EH (cell line): ENCODE measurements around the gene OTOG.
"Not testable (repeated sequence)": the region's sequence is repeated elsewhere in the genome, so short reads cannot be mapped to it uniquely, and the experiment has no call there.

ENCODE experiments used
- DNase-seq: peaks from one replicate; pipeline ENCODE4 v3.0.0-alpha.2; 2015; ENCODE audit warnings: low read depth

The OTOG gene

GRCh38 chr11:17605651-17606122 is 58.6 kb downstream of the OTOG start:
- DNase-seq = no peak

DNA sequence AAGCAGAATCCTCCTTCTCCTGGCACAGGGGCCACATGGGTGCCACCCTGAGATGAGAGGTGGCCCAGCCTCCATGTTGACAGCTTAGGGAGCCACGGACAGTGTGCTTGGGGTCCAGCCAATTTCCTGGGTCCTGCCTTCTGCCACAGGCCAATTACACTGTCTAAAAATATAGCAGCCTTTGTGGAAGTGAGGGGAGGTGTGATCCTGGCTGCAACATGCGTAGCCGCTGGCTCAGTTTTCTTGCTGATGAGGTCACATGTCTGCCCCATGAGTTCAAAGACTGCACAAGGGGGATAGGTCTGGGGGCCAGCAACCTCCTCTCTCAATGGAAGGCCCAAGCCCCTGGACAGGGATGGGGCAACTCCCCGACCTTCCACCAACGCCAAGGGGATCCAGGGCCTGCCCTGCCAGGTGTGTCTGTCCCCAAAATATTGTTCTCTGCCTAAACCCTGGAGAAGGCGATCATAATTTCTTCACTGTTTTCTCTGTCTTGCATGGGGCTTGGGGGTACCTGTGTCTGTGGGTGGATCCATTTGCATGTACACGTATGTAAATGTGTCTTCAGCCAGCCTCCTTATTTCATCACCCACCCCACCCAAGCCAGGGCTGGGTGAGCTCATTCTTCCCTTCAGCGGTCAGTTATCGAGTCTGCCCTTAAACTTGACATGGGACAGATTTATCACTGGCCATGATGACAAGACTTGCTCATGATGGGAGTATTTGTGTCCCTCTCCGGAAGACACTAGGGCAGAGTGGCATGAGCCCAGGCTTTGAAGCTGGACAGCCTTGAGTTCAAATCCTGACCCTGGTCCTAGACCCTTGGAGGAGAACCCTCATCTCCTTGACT is 59.4 kb downstream of the OTOG start:
- DNase-seq = no peak

DNA sequence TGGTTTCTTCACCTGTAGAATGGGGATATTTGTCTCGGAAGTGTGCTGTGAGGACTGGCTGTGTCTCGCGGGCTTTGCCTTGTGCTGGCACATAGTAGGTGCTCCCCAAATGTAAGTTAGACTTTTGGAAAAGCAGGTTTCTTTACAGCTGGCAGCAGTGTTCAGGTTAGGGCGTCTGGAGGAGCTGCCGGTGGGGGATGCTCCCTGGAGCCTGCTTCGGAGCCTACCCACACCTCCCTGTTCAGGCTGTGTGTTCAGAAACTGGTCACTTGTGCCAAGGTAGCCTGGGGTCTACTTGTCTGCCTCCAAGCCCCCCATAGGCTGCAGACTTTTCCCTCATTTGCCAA is 60.0 kb downstream of the OTOG start:
- no peak for DNase-seq

DNA sequence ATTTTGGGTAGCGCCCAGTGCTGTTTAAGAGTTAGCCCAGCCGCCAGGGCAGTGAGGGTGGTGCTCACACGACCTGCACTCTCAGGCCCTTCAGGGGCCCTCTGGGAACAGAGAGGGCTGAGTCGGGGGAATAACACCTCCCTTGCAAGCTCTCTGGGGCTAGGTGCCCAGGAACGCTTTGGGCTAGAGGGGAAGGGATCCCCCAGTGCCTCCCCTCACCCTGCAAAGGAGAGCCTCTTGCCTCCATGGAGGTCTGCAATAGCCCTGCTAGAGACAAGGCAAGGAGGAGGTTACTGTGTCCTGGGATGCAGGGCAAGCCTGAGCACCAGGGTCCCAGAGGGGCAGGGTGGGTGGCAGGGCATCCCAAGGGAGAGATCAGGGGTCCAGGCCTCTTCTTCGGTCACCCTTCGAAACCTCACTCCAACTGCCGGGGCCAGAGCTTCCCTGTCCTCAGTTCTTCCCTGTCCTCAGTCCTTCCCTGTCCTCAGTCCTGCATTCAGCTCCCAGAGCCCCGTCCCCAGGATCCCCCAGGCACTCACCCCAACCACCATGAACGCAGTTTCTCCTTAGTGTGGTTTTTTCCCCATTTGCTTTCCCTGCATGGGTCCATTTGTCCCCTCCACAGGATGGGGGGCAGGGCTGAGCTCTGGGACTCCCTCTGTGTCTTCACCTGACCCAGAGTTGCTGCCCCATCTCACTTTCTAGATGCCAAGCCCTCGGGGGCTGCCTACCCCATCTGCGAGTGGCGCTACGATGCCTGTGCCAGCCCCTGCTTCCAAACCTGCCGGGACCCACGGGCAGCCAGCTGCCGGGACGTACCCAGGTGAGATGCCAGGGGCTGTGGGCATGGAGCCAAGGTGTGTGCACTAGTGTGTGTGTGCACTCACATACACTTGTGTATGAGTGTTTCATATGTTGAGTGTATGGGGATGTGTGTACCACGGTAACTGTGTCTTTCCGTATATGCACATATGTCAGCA is 60.8 kb downstream of the OTOG start:
- no peak for DNase-seq

DNA sequence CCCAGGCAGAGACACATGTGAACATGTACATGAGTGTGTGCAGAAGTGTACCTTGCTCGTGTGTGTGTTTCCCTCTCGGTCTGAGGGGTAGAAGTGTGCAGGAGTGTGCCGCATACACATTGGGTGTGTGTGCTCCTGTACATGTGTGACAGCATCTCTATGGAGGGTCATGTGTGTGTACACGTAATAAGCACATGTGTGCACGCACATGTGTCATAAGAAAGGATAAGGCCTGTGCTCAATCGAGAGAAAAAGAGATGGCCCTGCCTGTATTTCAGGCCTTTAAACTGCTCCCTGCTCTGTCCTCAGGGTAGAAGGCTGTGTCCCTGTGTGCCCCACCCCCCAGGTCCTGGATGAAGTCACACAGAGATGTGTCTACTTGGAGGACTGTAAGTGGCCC is 61.8 kb downstream of the OTOG start:
- no peak for DNase-seq

DNA sequence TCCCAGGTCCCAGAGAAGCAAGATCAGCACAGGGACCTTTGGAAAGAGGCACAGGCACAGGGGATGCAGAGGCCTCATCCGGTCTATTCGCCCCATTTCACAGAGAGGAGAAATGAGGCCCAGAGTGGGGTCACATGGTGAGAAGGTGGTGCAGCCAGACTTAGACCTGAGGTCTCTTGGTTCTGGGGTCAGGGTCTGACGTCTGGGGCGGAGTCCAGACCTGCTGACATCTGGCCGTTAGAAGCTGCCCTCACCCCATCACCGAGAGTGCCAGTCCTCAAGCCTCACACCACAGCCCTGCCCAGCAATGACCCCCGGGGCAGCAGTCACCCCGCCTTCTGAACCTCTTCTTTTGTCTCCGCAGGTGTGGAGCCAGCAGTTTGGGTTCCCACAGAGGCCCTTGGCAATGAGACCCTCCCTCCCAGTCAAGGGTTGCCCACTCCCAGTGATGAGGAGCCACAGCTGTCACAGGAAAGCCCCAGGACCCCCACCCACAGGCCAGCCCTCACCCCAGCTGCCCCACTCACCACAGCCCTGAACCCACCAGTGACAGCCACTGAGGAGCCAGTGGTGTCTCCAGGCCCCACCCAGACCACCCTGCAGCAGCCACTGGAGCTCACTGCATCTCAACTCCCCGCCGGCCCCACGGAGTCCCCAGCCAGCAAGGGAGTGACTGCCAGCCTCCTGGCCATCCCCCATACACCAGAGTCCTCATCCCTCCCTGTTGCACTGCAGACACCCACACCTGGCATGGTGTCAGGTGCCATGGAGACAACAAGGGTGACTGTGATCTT is 62.4 kb downstream of the OTOG start:
- DNase-seq = no peak

DNA sequence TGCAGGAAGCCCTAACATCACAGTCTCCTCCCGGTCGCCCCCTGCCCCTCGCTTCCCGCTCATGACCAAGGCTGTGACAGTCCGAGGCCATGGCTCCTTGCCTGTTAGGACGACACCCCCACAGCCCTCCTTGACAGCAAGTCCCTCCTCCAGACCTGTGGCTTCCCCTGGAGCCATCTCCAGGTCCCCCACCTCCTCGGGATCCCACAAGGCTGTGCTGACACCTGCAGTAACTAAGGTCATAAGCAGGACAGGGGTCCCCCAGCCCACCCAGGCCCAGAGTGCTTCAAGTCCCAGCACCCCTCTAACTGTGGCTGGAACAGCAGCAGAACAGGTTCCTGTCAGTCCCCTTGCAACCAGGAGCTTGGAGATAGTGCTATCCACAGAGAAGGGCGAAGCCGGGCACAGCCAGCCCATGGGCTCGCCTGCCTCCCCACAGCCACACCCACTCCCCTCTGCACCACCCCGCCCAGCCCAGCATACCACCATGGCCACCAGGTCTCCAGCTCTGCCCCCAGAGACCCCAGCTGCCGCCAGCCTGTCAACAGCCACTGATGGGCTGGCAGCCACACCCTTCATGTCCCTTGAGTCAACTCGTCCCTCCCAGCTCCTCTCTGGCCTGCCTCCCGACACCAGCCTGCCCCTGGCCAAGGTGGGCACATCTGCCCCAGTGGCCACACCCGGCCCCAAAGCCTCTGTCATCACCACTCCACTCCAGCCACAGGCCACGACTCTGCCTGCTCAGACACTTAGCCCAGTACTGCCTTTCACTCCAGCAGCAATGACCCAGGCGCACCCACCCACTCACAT is 63.2 kb downstream of the OTOG start:
- DNase-seq = no peak

DNA sequence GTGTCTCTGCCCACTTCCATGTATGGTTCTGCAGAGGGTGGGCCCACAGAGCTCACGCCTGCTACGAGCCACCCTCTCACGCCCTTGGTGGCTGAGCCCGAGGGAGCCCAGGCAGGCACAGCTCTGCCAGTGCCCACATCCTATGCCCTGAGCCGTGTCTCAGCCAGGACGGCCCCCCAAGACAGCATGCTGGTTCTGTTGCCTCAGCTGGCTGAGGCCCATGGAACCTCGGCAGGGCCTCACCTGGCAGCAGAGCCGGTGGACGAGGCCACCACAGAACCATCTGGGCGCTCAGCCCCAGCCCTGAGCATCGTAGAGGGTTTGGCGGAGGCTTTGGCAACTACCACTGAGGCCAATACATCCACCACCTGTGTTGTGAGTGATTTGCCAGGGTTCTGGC is 64.0 kb downstream of the OTOG start:
- no peak for DNase-seq

DNA sequence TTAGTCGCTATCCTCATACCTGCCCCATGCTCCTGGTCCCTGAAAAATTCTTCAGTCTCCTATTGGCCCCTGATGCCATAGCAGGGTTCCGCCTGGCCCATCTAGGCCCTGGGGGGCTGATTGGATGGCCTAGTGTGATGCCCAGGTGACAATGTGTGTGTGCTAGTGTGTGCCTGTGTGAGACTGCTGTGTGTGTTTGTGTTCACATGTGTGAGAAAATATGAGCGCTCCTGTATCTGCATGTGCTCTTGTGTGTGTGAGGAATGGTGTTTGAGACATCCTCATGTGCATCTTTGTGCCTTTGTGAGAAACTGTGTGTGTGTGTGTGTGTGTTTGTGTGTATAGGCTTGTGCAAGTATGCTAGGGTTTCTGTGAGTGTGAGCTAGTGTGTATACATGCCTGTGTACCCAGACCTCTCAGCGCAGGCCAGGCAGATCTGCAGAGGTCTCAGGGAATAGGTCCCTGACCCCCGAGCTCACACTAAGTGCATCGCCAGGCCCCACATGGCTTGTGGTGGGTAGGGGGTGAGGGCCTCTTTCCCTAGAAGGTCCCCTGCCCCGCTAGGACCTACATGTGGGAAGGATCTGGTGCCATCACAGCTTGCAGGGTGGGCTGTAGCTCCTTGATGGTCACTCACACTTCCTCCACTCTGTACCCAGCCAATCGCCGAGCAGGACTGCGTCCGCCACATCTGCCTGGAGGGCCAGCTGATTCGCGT is 64.6 kb downstream of the OTOG start:
- DNase-seq = no peak

GRCh38 chr11:17612221-17613188 is 65.4 kb downstream of the OTOG start:
- DNase-seq = no peak

DNA sequence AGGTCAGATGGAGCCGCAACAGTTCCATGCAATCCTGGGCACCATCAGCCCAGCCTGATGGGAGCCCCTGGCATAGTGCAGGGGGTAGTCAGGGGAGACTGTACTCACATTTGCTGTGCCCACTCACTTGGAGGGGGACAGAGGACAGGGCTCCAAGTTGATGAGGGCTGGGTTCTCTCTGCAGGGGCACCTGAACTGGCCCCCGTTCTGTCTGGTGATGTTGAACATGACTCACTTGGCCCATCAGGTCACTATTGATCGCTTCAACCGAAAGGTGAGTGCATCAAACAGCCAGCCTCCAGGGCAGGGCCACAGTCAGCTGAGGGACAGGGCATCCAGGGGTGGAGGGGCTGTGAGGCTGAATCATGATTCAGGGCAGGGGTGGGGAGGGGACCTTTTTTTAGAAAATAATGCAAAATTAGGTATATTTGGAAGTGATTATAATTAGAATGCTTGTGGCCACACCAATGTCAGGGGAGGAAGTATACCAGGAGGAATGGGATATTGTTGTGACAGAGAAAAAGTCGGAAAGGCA is 66.4 kb downstream of the OTOG start:
- DNase-seq = no peak

DNA sequence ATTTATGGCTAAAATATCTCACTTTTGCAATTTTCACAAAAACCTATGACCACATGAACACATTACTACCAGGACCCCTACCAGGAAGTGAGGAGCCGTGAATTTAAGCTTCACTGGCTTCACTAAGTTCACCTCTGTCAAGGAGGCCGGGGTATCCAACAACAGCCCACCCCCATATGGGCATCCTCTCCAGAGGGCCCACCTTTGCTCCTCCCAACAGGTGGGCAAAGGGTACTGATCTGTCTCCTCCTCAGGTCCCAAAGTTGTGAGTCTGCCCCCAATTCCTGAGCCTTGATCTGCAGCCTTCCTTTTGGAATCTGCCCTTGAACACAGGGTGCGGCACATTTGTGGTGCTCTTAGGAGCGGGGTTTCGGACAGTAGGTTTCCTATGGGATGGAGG is 66.9 kb downstream of the OTOG start:
- no peak for DNase-seq

- not testable (repeated sequence) for DNase-seq
These were observed 75.7 kb downstream of the OTOG start for GRCh38 chr11:17622711-17623110.

DNA sequence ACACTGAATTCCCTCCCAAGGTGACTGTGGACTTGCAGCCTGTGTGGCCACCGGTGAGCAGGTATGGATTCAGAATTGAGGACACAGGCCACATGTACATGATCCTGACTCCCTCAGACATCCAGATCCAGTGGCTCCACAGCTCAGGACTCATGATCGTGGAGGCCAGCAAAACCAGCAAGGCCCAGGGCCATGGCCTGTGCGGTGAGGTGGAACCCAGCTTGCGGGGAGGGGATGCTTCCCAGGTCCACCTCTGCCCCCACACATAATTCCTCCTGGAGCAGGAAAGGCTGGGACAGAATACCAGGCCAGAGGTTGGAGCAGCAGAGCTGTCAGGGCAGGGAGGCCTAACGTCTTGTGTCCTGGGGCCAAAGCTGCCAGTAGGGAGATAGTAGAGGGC is 82.1 kb downstream of the OTOG start:
- DNase-seq = no peak

- no peak for DNase-seq
These were observed 83.9 kb downstream of the OTOG start for GRCh38 chr11:17630936-17631335.

GRCh38 chr11:17631702-17632365 is 84.8 kb downstream of the OTOG start:
- no peak for DNase-seq

GRCh38 chr11:17633279-17633986 is 86.4 kb downstream of the OTOG start:
- no peak for DNase-seq
